K562 (cell line): ENCODE measurements around the gene RAI1. TPM values are rescaled to one million over a fixed set of nuclear protein-coding genes. Genes with fewer than 3 reads are reported as not detected.
A peak's percentile ranks its signal among the peaks of the same experiment; 100 is the strongest.

Experiments
- CHD2 ChIP-seq: IDR thresholded peaks from 2 replicates; pipeline ENCODE4 v1.6.1; 2011; ENCODE audit warnings: low read depth, low read length
- CHD4 ChIP-seq: fragments of 200-600 bp; sonication (generic); IDR thresholded peaks from 3 replicates; pipeline ENCODE4 v1.6.1; 2012; ENCODE audit warnings: low read depth, mild to moderate bottlenecking, mixed read lengths, low read length, inconsistent platforms; ENCODE audit not compliant: insufficient read depth, insufficient replicate concordance, poor library complexity, severe bottlenecking
- DDX20 ChIP-seq: fragments of 450-650 bp; IDR thresholded peaks from 2 replicates; pipeline ENCODE4 v1.6.1; 2016; ENCODE audit warnings: missing genetic modification characterization, low read depth, mild to moderate bottlenecking, missing compliant biosample characterization, moderate library complexity
- E2F3 ChIP-seq: fragments of 250-450 bp; sonication (Bioruptor Pico); IDR thresholded peaks from 2 replicates; pipeline ENCODE4 v1.4.0; 2020; ENCODE audit warnings: mild to moderate bottlenecking
- EP400 ChIP-seq: fragments of 450-650 bp; IDR thresholded peaks from 2 replicates; pipeline ENCODE4 v1.6.1; 2017; ENCODE audit warnings: antibody characterized with exemption, mild to moderate bottlenecking, moderate library complexity
- HBP1 ChIP-seq: fragments of 450-650 bp; formaldehyde crosslinking; IDR thresholded peaks from 2 replicates; pipeline ENCODE4 v1.4.0; 2022; ENCODE audit warnings: missing genetic modification characterization
- IRF2 ChIP-seq: sonication (generic); formaldehyde crosslinking; IDR thresholded peaks from 2 replicates; pipeline ENCODE4 v1.8.1; 2022; ENCODE audit warnings: mild to moderate bottlenecking, missing genetic modification reagents
- L3MBTL2 ChIP-seq: fragments of 450-650 bp; IDR thresholded peaks from 2 replicates; pipeline ENCODE4 v1.6.1; 2016; ENCODE audit warnings: mild to moderate bottlenecking, moderate library complexity
- MCM3 ChIP-seq: fragments of 450-650 bp; IDR thresholded peaks from 2 replicates; pipeline ENCODE4 v1.6.1; 2016
- MYNN ChIP-seq, 2 experiments: sonication (generic); formaldehyde crosslinking in 1 of 2; IDR thresholded peaks; 2 replicates each; pipeline versions ENCODE4 v1.5.0 to v1.6.1; 2016 to 2020; ENCODE audit warnings: antibody characterized with exemption in 1 of 2, missing genetic modification reagents in 1 of 2
- NCOA1 ChIP-seq: fragments of 450-650 bp; IDR thresholded peaks from 2 replicates; pipeline ENCODE4 v1.6.1; 2016; ENCODE audit warnings: low read depth
- NFE2 ChIP-seq: IDR thresholded peaks from 2 replicates; pipeline ENCODE4 v1.6.1; 2014; ENCODE audit warnings: antibody characterized with exemption, low read depth
- NR4A1 ChIP-seq, 2 experiments: fragments of 250-450 bp in 1 of 2; fragments of 450-650 bp in 1 of 2; sonication (Bioruptor Pico) in 1 of 2; IDR thresholded peaks; 2 replicates each; pipeline versions ENCODE4 v1.4.0 to v1.6.1; 2016 to 2020; ENCODE audit warnings: mild to moderate bottlenecking in 2 of 2, missing compliant biosample characterization in 1 of 2, missing genetic modification characterization in 1 of 2, moderate library complexity in 1 of 2
- RBM17 ChIP-seq: fragments of 200-400 bp; formaldehyde crosslinking; IDR thresholded peaks from 2 replicates; pipeline ENCODE4 v1.6.1; 2017; ENCODE audit warnings: low read depth, mild to moderate bottlenecking, low read length, borderline replicate concordance
- RBM25 ChIP-seq: fragments of 200-400 bp; formaldehyde crosslinking; IDR thresholded peaks from 2 replicates; pipeline ENCODE4 v1.6.1; 2018; ENCODE audit warnings: low read length, low read depth, moderate library complexity; ENCODE audit not compliant: severe bottlenecking
- SIN3B ChIP-seq: fragments of 450-650 bp; IDR thresholded peaks from 2 replicates; pipeline ENCODE4 v1.6.1; 2017; ENCODE audit warnings: low read depth, mild to moderate bottlenecking, moderate library complexity
- SUPT5H ChIP-seq: fragments of 450-650 bp; IDR thresholded peaks from 2 replicates; pipeline ENCODE4 v1.6.1; 2016
- ZNF217 ChIP-seq: sonication (generic); formaldehyde crosslinking; IDR thresholded peaks from 2 replicates; pipeline ENCODE4 v1.8.0; 2022; ENCODE audit warnings: mild to moderate bottlenecking, missing genetic modification reagents
- ZNF274 ChIP-seq: IDR thresholded peaks from 2 replicates; pipeline ENCODE4 v1.6.1; 2011; ENCODE audit warnings: low read depth, mild to moderate bottlenecking, low read length, moderate library complexity, borderline replicate concordance
- ZNF3 ChIP-seq: fragments of 250-450 bp; sonication (Bioruptor Pico); IDR thresholded peaks from 2 replicates; pipeline ENCODE4 v1.5.0; 2021; ENCODE audit warnings: mild to moderate bottlenecking, moderate library complexity
- ZNF384 ChIP-seq: IDR thresholded peaks from 2 replicates; pipeline ENCODE4 v1.6.1; 2012; ENCODE audit warnings: low read depth, low read length, improper control_type of control experiment
- ZNF395 ChIP-seq: fragments of 200-800 bp; sonication (Bioruptor generic); IDR thresholded peaks from 2 replicates; pipeline ENCODE4 v1.6.1; 2017; ENCODE audit warnings: missing genetic modification characterization, missing compliant biosample characterization
- ZNF512 ChIP-seq: IDR thresholded peaks from 2 replicates; pipeline ENCODE4 v1.6.1; 2016; ENCODE audit warnings: missing genetic modification characterization, missing compliant biosample characterization
- ZNF766 ChIP-seq: fragments of 200-800 bp; sonication (Bioruptor generic); conservative IDR thresholded peaks from 2 replicates; pipeline ENCODE4 v1.6.1; 2016; ENCODE audit warnings: missing genetic modification characterization, missing compliant biosample characterization
- ZSCAN32 ChIP-seq: fragments of 450-650 bp; formaldehyde crosslinking; IDR thresholded peaks from 2 replicates; pipeline ENCODE4 v1.4.0; 2020; ENCODE audit warnings: mild to moderate bottlenecking, moderate library complexity
- polyA plus RNA-seq, 8 experiments: library from polyadenylated mRNA; depleted of rRNA in 4 of 8; stranded (reverse) in 5 of 8; unstranded in 3 of 8; fragments of >200 nt; fragmentation: Nextera tagmentation in 2 of 8; fragmentation: Illumina TruSeq in 1 of 8; extraction: Ambion mirVana in 2 of 8; extraction: Trizol in 1 of 8; gene quantifications; 2 replicates each; pipeline versions ENCODE4 v1.2.1 to v1.2.3, GENCODE V29; 2011 to 2014; ENCODE audit warnings: inconsistent platforms in 1 of 8, missing spikeins in 1 of 8
- total RNA-seq, 7 experiments: library from RNA; depleted of rRNA in 6 of 7; stranded (reverse); fragments of >200 nt in 6 of 7; fragmentation: Illumina TruSeq in 2 of 7; extraction: Trizol in 2 of 7; gene quantifications; 2 replicates each; pipeline versions ENCODE4 v1.2.1 to v1.2.3, GENCODE V29; 2011 to 2021; ENCODE audit warnings: low replicate concordance in 1 of 7
- TF ChIP-seq, protein P1 (sequence below): fragments of 450-650 bp; IDR thresholded peaks from 2 replicates; pipeline ENCODE4 v1.6.1; 2016; ENCODE audit warnings: low read depth, mild to moderate bottlenecking, moderate library complexity

The RAI1 gene
- total and polyA plus RNA-seq, 9 of the 15 experiments (the other 6 are each of a cell fraction or from before 2014, with no cell fraction given), result 0.68 to 19.9 (median 5.5) TPM

DNA sequence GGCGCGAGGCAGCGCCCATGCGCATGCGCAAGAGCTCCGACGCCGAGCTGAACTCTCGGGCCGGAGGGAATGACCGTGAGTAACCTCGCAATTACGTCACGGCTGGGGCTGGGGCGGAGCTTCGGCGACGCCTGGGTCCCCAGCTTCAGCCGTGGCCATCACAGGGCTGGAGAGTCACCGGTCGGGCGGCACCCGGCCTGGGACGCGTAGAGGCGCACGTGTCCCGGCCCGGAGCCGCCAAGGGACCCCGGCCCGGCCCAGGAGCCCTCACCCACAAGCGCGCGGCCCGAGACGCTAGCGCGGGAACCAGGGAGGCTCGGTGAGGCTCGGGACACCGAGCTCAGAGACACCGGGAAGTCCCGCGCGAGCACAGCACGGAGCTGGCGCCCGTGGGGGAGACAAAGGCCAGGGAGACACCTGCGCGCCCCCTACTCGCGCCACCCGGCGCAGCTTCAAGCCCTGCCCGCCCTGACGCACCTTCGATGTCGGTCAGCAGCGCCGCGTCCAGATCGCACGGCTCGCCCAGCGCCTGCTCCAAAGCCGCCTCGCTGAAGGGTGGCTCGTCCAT lies 155.1 kb downstream of the RAI1 start (continued):
- TF ChIP-seq, protein P1, sequence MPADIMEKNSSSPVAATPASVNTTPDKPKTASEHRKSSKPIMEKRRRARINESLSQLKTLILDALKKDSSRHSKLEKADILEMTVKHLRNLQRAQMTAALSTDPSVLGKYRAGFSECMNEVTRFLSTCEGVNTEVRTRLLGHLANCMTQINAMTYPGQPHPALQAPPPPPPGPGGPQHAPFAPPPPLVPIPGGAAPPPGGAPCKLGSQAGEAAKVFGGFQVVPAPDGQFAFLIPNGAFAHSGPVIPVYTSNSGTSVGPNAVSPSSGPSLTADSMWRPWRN, result no peak
- TF ChIP-seq HBP1 (CRISPR knock-in tag), result no peak
- TF ChIP-seq L3MBTL2, result no peak; the same call in 1 of the 2 replicates
- no peak for TF ChIP-seq ZSCAN32 (CRISPR knock-in tag)
- TF ChIP-seq NFE2, result no peak
- no peak for TF ChIP-seq NR4A1 (CRISPR knock-in tag; IDR thresholded peaks at IDR 0.05)
- no peak for TF ChIP-seq NR4A1 (tag; IDR thresholded peaks at IDR 0.05)
- TF ChIP-seq ZNF395 (CRISPR knock-in tag), result peak; percentile 9
- 0 out of 2 replicates have a peak, but pooled peaks have one; percentile 31 for TF ChIP-seq MYNN (IDR thresholded peaks at IDR 0.05)
- no peak for TF ChIP-seq MYNN (CRISPR knock-in tag; IDR thresholded peaks at IDR 0.05)
- no peak for TF ChIP-seq ZNF3 (CRISPR knock-in tag)
- TF ChIP-seq ZNF512 (tag), result no peak
- TF ChIP-seq MCM3, result no peak
- no peak for TF ChIP-seq ZNF384
- peak; percentile 94 for TF ChIP-seq SUPT5H
- no peak for TF ChIP-seq ZNF766 (CRISPR knock-in tag)
- no peak for TF ChIP-seq CHD4
- TF ChIP-seq ZNF217 (CRISPR knock-in tag), result no peak
- no peak; the same call in 1 of the 2 replicates for TF ChIP-seq ZNF274
- TF ChIP-seq RBM25, result no peak
- no peak for TF ChIP-seq RBM17
- TF ChIP-seq NCOA1, result no peak
- TF ChIP-seq SIN3B, result no peak
- peak; percentile 70 for TF ChIP-seq CHD2
- TF ChIP-seq EP400, result peak; percentile 88
- 0 out of 2 replicates have a peak, but pooled peaks have one; percentile 7 for TF ChIP-seq E2F3
- TF ChIP-seq DDX20 (tag), result no peak
- no peak for TF ChIP-seq IRF2 (CRISPR knock-in tag)
